ENCODE data around the gene PANX3. TPM values are rescaled to one million over a fixed set of nuclear protein-coding genes. Genes with fewer than 3 reads are reported as not detected.

PANX3 gene
- total RNA-seq, 6 donors from 2014 or later = not detected

- H3K9me3 ChIP-seq = no peaks in the 10 kb centered on the region
- no peak for TF ChIP-seq POLR2AphosphoS5 (IDR thresholded peaks at IDR 0.05)
- TF ChIP-seq EP300 (IDR thresholded peaks at IDR 0.05) = no peak
- no peak for TF ChIP-seq POLR2A (IDR thresholded peaks at IDR 0.05)
- TF ChIP-seq, protein P1, sequence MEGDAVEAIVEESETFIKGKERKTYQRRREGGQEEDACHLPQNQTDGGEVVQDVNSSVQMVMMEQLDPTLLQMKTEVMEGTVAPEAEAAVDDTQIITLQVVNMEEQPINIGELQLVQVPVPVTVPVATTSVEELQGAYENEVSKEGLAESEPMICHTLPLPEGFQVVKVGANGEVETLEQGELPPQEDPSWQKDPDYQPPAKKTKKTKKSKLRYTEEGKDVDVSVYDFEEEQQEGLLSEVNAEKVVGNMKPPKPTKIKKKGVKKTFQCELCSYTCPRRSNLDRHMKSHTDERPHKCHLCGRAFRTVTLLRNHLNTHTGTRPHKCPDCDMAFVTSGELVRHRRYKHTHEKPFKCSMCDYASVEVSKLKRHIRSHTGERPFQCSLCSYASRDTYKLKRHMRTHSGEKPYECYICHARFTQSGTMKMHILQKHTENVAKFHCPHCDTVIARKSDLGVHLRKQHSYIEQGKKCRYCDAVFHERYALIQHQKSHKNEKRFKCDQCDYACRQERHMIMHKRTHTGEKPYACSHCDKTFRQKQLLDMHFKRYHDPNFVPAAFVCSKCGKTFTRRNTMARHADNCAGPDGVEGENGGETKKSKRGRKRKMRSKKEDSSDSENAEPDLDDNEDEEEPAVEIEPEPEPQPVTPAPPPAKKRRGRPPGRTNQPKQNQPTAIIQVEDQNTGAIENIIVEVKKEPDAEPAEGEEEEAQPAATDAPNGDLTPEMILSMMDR (IDR thresholded peaks at IDR 0.05) = no peak
- ATAC-seq (ENCODE audit: low FRiP score in 2 of 2) = no peak
Measured at GRCh38 chr11:124646148-124646547, 34.9 kb downstream of the PANX3 start.

GRCh38 chr11:124648610-124649009, 37.4 kb downstream of the PANX3 start:
- ATAC-seq (ENCODE audit: low FRiP score in 2 of 2) (no peak), DNase-seq (no peak)
- Histone ChIP-seq H3K4me3 (no peak overlapping the region), H3K27ac (no peak overlapping the region), H3K36me3 (peaks cover 0 to 5% (median 0%) of the 10 kb centered on the region in 4 donors), H3K9me3 (no peaks in the 10 kb centered on the region), H3K4me1 (peaks cover 0 to 10% (median 5%) of the 10 kb centered on the region in 4 donors), H3K27me3 (no peaks in the 10 kb centered on the region)
- TF ChIP-seq POLR2A (IDR thresholded peaks at IDR 0.05) (no peak), EP300 (IDR thresholded peaks at IDR 0.05) (no peak), POLR2AphosphoS5 (IDR thresholded peaks at IDR 0.05) (no peak)
- TF ChIP-seq, protein P1 (IDR thresholded peaks at IDR 0.05) = no peak
- 71 to 73% methylated on average over 6 of the region's 6 CpGs for WGBS, 2 donors

More at GRCh38 chr11:124646148-124646547, 34.9 kb downstream of the PANX3 start:
- no peak overlapping the region for H3K4me3 ChIP-seq
- no peak overlapping the region for H3K27ac ChIP-seq
- H3K27me3 ChIP-seq = no peaks in the 10 kb centered on the region
- 83 to 89% methylated on average over 3 of the region's 3 CpGs for WGBS, 2 donors
- H3K4me1 ChIP-seq = peaks cover 0 to 10% (median 5%) of the 10 kb centered on the region in 4 donors
- peaks cover 0 to 5% (median 0%) of the 10 kb centered on the region in 4 donors for H3K36me3 ChIP-seq
- DNase-seq = no peak

- Histone ChIP-seq H3K4me3 (no peak overlapping the region), H3K27me3 (no peaks in the 10 kb centered on the region), H3K4me1 (no peaks in the 10 kb centered on the region), H3K9me3 (no peaks in the 10 kb centered on the region), H3K36me3 (peaks cover 0 to 4% (median 2%) of the 10 kb centered on the region in 4 donors), H3K27ac (no peak overlapping the region)
- 75 to 79% methylated on average over 16 of the region's 16 CpGs for WGBS, 2 donors
- DNase-seq = peak in 1 of 2 donors; percentile 37
- TF ChIP-seq, protein P1 (IDR thresholded peaks at IDR 0.05) = no peak
- TF ChIP-seq POLR2A (IDR thresholded peaks at IDR 0.05) = no peak
- no peak for TF ChIP-seq EP300 (IDR thresholded peaks at IDR 0.05)
- no peak for TF ChIP-seq POLR2AphosphoS5 (IDR thresholded peaks at IDR 0.05)
- no peak for ATAC-seq (ENCODE audit: low FRiP score in 2 of 2)
Measured at GRCh38 chr11:124656774-124657630, 45.8 kb downstream of the PANX3 start.

- H3K27me3 ChIP-seq = no peaks in the 10 kb centered on the region
Measured at GRCh38 chr11:124657904-124658303, 46.7 kb downstream of the PANX3 start.

More at GRCh38 chr11:124657904-124658303, 46.7 kb downstream of the PANX3 start:
- TF ChIP-seq POLR2A (IDR thresholded peaks at IDR 0.05) (no peak), EP300 (IDR thresholded peaks at IDR 0.05) (no peak), POLR2AphosphoS5 (IDR thresholded peaks at IDR 0.05) (no peak)
- TF ChIP-seq, protein P1 (IDR thresholded peaks at IDR 0.05) = no peak
- no peak overlapping the region for H3K4me3 ChIP-seq
- WGBS, 2 donors = 89 to 95% methylated on average over 5 of the region's 5 CpGs
- H3K4me1 ChIP-seq = no peaks in the 10 kb centered on the region
- no peak for DNase-seq
- peaks cover 0 to 4% (median 2%) of the 10 kb centered on the region in 4 donors for H3K36me3 ChIP-seq
- H3K9me3 ChIP-seq = no peaks in the 10 kb centered on the region
- H3K27ac ChIP-seq = no peak overlapping the region
- no peak for ATAC-seq (ENCODE audit: low FRiP score in 2 of 2)

All from upper lobe of left lung (tissue), 6 donors.